HG03045 (cell line): ENCODE measurements around the gene CELF5.
"Not testable (repeated sequence)": the region's sequence is repeated elsewhere in the genome, so short reads cannot be mapped to it uniquely, and the experiment has no call there.

ENCODE experiments used
- ATAC-seq: cut with Tn5 transposase; IDR thresholded peaks from one replicate; pipeline ENCODE4 v1.9.1; 2021; ENCODE audit warnings: mild to moderate bottlenecking, moderate library complexity; ENCODE audit not compliant: unreplicated experiment

Gene CELF5

DNA sequence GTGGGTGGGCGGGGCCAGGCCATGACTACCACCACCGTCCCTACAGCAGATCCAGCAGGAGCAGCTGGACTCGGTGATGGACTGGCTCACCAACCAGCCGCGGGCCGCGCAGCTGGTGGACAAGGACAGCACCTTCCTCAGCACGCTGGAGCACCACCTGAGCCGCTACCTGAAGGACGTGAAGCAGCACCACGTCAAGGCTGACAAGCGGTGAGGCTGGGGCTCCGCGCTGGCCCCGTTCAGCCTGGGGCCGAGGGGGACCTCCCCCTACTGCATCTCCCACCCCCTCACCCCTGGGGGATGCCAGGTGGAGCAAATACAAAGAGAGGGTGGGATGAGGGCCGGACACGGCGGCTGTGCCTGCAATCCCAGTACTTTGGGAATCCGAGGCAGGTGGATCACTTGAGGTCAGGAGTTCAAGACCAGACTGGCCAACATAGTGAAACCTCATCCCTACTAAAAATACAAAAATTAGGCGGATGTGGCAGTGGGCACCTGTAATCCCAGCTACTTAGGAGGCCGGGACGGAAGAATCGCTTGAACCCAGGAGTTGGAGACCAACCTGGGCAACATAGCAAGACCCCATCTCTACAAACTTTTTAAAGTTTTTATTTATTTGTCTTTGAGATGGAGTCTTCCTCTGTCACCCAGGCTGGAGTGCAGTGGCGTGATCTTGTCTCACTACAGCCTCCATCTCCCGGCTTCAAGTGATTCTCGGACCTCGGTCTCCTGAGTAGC lies 18.1 kb upstream of the CELF5 start:
- ATAC-seq: no peak

DNA sequence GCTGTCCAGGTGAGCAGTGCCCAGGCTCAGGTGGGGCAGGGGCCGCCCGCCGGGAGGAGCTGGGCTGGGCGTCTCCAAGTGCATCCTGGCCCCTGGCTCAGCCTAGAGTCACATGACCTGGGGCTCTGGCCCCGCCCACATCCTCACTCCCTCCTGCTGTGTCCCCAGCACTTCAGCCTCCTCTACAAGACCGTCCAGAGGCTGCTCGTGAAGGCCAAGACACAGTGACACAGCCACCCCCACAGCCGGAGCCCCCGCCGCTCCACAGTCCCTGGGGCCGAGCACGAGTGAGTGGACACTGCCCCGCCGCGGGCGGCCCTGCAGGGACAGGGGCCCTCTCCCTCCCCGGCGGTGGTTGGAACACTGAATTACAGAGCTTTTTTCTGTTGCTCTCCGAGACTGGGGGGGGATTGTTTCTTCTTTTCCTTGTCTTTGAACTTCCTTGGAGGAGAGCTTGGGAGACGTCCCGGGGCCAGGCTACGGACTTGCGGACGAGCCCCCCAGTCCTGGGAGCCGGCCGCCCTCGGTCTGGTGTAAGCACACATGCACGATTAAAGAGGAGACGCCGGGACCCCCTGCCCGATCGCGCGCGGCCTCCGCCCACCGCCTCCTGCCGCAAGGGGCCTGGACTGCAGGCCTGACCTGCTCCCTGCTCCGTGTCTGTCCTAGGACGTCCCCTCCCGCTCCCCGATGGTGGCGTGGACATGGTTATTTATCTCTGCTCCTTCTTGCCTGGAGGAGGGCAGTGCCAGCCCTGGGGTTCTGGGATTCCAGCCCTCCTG lies 16.8 kb upstream of the CELF5 start:
- no peak for ATAC-seq

DNA sequence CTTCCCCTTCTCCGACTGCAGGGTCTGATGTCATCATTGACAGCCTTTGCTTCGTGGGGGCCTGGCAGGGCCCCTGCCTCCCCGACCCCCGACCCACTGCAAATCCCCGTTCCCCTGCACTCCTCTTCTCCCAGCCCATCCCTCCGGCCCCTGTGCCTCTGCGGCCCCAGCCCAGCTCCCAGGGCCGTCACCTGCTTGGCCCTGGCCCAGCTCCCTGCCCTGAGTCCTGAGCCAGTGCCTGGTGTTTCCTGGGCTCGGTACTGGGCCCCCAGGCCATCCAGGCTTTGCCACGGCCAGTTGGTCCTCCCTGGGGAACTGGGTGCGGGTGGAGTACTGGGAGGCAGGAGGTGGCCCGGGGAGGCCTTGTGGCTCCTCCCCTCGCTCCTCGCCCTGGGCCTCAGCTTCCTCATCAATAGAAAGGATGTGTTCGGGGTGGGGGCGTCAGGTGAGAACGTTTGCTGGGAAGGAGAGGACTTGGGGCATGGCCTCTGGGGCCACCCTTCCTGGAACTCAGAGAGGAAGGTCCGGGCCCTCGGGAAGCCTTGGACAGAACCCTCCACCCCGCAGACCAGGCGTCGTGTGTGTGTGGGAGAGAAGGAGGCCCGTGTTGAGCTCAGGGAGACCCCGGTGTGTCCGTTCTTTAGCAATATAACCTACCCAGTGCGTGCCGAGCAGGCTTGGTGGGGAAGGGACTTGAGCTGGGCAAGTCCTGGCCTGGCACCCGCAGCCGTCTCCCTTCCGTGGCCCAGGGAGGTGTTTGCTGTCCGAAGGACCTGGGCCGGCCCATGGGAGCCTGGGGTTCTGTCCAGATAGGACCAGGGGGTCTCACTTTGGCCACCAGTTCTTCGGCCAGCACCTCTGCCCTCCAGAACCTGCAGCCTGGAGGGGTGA lies 15.9 kb upstream of the CELF5 start:
- no peak for ATAC-seq

DNA sequence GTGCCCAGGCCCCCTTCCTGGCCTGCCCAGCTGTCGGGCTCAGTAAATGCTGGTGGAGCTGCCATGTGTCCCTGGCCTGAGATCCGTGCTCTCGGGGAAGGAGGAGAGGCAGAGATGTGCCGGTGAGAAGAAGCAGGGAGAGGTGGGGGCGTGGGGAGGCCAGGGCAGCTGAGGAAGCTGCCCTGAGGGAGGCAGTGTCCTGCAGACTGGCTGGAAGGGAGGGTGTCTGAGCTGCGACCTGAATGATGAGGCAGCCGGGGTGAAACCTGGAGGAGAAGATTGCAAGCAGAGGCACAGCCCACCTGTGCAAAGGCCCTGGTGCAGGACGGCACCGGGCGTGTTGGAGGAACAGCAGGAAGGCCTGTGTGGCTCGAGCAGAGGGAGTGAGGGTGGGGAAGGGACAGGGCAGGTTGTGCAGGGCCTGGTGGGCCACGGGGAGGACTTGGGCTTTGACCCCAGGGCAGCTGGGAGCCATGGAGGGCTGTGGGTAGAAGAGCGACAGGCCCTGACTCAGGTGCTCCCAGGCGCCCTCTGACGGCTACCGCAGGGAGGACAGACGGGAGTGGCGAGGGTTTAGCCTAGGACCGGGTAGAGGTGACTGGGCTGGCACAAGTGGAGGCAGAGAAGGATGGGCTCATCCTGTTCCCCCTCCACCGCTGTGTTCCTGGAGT lies 14.0 kb upstream of the CELF5 start:
- no peak for ATAC-seq

DNA sequence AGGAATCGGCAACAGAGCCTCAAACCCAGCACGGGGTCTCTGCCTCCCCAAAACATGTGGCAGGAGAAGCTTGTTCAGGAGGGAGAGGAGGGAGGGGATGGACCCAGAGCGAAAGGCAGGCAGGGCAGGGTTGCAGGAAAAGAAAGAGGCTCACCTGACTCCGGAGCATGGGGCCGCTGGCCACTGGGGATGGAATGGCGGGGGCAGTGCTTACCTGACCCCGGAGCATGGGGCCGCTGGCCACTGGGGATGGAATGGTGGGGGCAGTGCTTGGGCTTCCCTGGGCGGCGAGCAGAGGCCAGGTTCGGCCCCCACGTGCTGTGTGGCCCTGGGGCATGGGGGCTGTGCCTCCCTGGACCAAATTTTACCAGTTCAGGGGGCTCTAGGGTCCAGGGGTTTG lies 13.3 kb upstream of the CELF5 start:
- no peak for ATAC-seq

DNA sequence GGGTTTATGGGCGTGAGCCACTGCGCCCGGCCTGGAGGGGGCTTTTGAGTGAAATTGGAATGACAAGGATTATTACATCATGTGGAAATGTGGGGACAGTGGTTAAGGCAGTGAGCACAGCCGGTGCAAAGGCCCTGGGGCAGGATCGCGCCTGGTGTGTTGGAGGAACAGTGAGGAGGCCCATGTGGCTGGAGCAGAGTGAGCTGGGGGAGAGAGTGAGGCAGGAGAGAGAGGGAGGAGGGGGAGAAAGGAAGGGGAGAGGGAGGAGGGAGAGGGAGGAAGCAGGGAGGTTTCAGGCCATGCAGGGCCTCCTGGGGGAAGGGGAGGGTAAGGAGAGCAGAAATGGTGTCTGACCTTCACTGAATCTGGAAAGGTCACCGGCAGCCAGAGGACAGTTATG lies 11.3 kb upstream of the CELF5 start:
- ATAC-seq: no peak

DNA sequence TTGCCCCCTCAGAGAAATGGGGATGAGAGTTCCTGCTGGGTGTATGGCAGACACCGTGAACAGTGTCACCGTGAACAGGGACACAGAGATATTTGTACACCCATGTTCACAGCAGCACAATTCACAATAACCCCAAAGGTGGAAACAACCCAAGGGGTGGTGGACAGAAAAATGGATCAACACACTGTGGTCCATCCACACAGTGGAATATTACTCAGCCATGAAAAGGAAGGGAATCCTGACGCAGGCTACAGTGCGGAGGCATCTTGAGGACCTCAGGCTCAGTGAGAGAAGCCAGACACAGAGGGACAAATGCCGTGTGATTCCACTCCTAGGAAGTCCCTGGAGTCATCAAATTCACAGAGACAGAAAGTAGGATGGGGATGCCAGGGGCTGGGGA lies 7.6 kb upstream of the CELF5 start:
- ATAC-seq: no peak

DNA sequence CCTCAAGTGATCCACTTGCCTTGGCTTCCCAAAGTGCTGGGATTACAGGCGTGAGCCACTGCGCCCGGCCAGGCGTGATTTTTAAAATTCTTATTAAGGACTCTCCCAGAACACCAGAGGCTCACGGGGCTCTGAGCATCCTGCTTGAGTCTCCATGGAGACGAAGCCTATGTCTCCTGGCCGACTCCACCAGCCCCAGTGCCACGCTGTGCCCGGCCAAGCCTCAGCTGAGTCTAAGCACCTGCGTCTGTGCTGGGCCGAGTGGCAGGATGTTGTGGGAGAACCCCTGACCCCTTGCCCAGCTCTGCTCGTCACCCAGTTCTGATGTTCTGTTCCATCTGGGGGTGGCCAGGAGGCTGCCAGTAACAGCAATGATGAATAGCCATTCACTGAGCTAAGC lies 3.9 kb upstream of the CELF5 start:
- no peak for ATAC-seq

DNA sequence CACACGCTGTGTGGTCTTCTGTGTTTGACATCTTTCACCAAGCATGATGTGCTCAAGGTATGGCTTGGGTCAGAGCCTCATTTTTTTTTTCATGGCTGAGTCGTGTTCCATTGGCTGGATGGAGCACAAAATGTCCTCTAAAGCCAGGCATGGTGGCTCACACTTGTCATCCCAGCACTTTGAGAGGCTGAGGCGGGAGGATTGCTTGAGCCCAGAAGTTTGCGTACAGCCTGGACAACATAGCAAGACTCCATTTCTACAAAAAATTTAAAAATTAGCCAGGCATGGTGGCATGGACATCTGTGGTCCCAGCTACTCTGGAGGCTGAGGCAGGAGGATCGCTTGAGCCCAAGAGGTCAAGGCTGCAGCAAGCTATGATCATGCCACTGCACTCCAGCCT lies 2.9 kb upstream of the CELF5 start:
- not testable (repeated sequence) for ATAC-seq

DNA sequence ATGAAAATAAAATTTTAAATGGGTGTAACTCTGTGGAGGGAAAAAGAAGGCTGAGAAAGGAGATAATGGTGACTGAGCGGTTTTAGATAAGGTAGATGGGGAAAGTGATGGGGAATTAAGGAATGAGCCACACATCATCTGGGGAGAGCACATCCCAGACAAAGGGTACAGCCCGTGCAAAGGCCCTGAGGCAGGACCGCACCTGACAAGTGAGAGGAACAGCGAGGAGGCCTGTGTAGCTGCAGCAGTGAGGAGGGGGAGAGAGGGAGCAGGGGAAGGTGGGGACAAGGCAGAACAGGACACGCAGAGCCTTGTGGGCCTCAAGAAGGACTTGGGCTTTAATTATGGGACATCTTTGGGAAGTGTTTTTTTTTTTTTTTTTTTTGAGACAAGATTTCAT lies 1.8 kb upstream of the CELF5 start:
- ATAC-seq: no peak

DNA sequence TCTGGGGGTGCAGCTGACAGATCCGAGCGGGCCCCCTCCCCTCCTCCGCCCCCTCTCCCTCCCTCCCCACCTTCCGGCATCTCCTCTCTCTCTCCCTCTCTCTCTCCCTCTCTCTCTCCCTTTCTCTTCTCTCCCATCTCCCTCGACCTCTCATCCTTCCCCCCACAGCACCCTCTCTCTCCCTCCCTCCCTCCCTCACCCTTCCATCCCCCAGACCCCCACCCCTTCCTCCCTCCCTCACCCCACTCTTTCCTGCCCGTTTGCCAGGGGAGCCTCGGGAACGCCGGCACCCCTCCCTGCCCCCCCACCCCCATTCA lies 666 bp downstream of the CELF5 start:
- ATAC-seq: no peak

DNA sequence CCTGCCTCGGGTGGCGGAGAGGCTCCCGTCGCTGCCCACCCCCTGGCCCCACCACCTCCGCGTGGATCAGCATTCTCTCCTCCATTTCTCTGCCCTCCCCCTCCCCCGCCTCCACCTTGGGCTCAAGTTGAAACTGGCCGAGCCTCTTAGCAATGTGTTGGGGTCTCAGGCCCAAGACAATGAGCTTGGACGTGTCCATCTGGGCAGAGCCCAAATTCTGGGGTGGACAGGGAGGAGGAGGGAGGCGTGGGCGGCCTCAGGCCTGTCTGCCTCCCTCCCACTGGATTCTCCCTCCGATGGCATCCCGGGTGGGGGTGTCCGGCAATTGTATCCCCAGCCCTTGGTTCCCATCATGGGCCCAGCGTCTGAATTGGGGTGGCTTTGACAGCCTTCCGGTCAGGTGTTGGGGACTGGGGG lies 1.2 kb downstream of the CELF5 start:
- no peak for ATAC-seq

DNA sequence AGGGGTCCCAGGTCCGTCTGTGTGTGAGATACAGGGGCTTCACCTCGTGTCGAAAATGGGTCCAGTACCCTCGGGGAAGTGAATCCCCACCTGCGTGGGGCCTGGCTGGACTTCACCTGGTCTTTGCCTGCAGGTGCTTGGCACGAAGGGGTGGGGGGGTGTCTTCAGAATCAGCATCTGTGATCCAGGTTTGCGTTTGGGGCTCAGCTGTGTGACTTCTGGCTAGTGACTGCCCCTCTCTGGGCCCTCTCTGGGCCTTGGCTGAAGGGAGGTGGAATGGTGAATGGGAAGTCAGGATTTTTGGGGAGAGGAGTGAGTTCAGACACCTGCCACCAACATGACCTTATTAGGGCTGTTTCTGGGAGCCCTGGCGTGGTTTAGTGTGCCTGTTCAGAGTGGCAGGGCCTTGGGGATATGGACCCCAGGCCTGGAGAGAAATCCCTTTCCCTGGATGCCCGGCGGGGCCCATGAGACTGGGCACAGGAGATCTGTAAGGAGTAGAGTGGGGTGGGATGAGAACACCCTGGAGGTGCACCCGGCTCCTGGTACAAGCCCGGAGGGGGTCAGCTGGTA lies 2.7 kb downstream of the CELF5 start:
- no peak for ATAC-seq

DNA sequence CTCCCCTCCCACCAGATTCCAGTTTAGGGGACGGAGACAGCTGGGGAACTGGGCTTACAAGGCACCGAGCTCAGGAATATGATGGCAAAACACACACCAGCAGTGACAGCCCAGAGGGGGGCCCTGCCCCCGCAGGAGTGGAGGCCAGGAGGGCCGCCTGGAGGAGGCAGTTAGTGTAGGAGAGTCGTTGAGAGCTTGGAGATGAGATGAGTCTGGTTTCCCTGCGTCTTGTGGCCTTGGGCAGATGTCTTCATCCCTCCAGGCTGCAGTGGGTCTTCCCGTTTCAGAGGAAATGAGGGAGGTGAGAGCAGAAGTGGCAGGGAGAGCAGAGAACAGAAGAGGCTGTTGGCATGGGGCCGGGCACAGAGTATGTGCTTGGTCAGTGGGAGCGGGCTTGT lies 4.9 kb downstream of the CELF5 start:
- ATAC-seq: no peak

DNA sequence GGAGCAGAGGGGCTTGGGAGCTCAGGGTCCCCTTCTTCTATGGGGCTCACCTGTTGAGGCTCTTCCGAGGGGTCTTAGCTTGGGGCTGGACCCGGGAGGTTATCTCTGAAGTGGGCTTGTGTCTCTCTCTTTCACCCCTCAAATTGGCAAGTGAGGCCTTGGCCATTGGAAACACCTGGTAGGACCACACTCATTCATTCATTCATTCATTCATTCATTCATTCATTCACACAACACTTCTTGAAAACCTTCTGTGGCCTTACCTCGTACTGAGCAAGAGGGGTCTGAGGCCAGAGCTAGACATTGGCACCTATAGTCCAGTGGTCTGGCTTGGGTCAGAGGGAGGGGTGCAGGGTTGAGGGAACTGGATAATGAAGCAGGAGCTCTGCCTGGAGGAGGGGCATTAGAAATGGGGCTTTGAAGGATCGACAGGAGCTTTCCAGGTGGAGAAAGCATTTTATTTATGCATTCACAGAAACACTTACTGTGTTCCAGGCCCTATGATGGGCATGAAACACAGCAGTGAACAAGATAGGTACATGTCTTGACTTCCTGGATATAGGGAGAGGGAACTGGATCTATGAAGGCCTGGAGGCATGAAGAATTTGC lies 5.5 kb downstream of the CELF5 start:
- no peak for ATAC-seq

DNA sequence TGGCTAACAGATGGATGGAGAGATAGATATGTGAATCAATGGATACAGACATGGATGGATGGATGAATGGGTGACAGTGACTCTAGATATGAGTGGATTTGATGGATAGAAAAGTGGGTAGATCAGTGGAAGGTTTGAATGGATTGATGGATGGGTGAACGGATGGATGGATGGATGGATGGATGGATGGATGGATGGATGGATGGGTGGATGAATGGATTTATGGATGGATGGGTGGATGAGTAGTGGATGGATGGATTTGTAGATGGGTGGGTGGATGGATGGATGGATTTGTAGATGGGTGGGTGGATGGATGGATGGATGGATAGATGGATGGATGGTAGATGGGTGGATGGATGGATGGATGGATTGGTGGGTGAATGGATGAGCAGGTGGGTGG lies 6.8 kb downstream of the CELF5 start:
- ATAC-seq: no peak

DNA sequence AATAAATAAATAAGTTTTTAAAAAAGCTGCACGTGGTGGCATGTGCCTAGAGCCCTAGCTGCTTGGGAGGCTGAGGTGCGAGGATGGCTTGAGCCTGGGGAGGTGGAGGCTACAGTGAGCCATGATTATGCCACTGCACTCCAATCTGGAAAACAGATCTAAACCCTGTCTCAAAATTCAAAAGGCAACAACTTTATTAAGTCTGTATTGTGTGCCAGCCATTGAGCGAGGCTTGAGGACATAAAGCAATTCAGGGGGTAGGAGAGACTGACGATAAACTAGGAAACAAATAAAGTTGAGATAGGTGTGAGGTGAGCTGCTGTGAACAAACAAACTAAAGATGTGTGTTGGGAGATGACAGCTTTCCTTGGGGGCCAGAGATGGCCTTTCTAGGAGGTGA lies 8.7 kb downstream of the CELF5 start:
- ATAC-seq: no peak

DNA sequence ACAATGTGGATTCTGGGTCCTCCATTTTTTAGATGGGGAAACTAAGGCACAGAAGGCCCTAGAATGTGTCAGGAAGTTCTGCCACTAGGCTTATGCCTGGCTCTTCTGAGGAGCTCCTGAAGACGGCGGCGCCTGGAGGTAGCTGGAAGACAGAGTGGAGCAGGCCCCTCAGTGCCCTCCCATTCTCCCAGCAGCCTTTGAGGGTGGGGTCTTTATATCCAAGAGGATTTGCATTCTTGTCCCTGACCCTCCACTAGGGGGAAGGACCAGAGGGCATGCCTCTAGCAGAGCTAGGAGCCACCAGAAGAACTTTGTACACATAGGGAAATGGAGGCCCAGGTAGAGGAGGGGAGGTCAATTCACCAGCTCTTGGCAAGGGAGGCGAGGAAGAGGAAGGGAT lies 9.4 kb downstream of the CELF5 start:
- no peak for ATAC-seq

DNA sequence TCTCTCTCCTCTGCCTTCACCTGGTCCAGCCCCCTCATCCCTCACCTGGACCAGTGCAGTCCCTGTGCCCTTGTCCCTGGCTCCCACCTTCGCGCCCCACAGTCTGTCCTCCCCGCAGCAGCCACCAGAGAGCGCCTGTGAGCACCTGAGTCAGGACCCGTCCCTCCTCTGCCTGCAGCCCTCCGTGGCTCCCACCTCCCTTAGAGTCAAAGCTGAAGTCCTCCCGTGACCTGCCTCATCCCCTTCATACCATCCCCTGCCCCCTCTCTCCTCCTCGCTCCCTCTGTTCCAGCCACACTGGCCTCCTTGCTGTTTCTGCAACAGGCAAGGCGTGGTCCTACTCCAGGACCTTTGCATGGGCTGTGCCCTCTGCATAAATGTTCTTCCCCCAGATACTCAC lies 10.3 kb downstream of the CELF5 start:
- ATAC-seq: no peak

DNA sequence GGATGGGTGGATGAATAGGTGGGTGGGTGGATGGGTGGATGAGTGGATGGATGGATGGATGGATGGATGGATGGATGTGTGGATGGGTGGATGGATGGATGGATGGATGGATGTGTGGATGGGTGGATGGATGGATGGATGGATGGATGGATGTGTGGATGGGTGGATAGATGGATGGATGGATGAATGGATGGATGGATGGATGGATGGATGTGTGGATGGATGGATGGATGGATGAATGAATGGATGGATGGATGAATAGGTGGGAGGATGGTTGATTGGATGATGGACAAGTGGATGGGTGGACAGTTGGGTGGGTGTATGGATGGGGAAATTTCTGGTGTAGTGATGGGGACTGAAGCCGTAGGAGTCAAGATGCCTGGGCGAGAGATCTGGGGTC lies 11.1 kb downstream of the CELF5 start:
- ATAC-seq: not testable (repeated sequence)
